DND-41 (cell line): ENCODE results near the gene CDC42EP1.

Source experiments
- ATAC-seq: fragments of 200-7000 bp; cut with Tn5 transposase; 3 replicates; pipeline ENCODE4 v1.9.1; 2021; ENCODE audit warnings: low read depth; ENCODE audit not compliant: insufficient read depth
- DNase-seq: peaks from one replicate; pipeline ENCODE4 v3.0.0-alpha.2; 2020
- H2AFZ ChIP-seq: 2 replicates; pipeline ENCODE4 v1.6.0; 2012; ENCODE audit warnings: low read depth, low read length
- H3K27ac ChIP-seq: 2 replicates; pipeline ENCODE4 v1.5.1; 2012; ENCODE audit warnings: low read length, inconsistent platforms
- H3K27me3 ChIP-seq: fragments of 200-600 bp; sonication (generic); 2 replicates; pipeline ENCODE4 v1.6.0; 2012; ENCODE audit warnings: low read length, mild to moderate bottlenecking, inconsistent platforms; ENCODE audit not compliant: insufficient read depth, poor library complexity
- H3K36me3 ChIP-seq: 2 replicates; pipeline ENCODE4 v1.5.1; 2012; ENCODE audit warnings: low read length, inconsistent platforms; ENCODE audit not compliant: insufficient read depth
- H3K4me1 ChIP-seq: 2 replicates; pipeline ENCODE4 v1.5.1; 2012; ENCODE audit warnings: mild to moderate bottlenecking, low read length; ENCODE audit not compliant: insufficient read depth
- H3K4me2 ChIP-seq: 2 replicates; pipeline ENCODE4 v1.6.0; 2012; ENCODE audit warnings: mild to moderate bottlenecking, moderate library complexity, low read length, inconsistent platforms; ENCODE audit not compliant: insufficient read depth
- H3K4me3 ChIP-seq, 2 experiments: fragments of 200-600 bp in 1 of 2; shearing (Covaris generic) in 1 of 2; 2 replicates each; pipeline ENCODE4 v1.5.1; 2012 to 2016; ENCODE audit warnings: inconsistent platforms in 2 of 2, low read length in 2 of 2, mild to moderate bottlenecking in 2 of 2, low read depth in 1 of 2, moderate library complexity in 1 of 2
- H3K79me2 ChIP-seq: 2 replicates; pipeline ENCODE4 v1.6.0; 2012; ENCODE audit warnings: low read length, inconsistent platforms; ENCODE audit not compliant: insufficient read depth
- H3K9ac ChIP-seq: 2 replicates; pipeline ENCODE4 v1.6.0; 2012; ENCODE audit warnings: low read depth, mild to moderate bottlenecking, inconsistent platforms, low read length, moderate library complexity
- H3K9me3 ChIP-seq: 2 replicates; pipeline ENCODE4 v1.5.1; 2012; ENCODE audit warnings: low read length, moderate library complexity, mild to moderate bottlenecking, inconsistent platforms; ENCODE audit not compliant: insufficient read depth, severe bottlenecking
- H4K20me1 ChIP-seq: 2 replicates; pipeline ENCODE4 v1.6.0; 2012; ENCODE audit warnings: low read length; ENCODE audit not compliant: insufficient read depth
- EZH2 ChIP-seq: IDR thresholded peaks from 3 replicates; pipeline ENCODE4 v1.6.1; 2012; ENCODE audit warnings: borderline replicate concordance, low read depth, mild to moderate bottlenecking, moderate library complexity, low read length, inconsistent platforms; ENCODE audit not compliant: severe bottlenecking
- TF ChIP-seq, protein P1 (sequence below): IDR thresholded peaks from 2 replicates; pipeline ENCODE4 v1.5.1; 2012; ENCODE audit warnings: borderline replicate concordance, low read length, moderate library complexity, mild to moderate bottlenecking; ENCODE audit not compliant: poor library complexity, severe bottlenecking; ENCODE audit errors: extremely low read depth

Gene CDC42EP1

GRCh38 chr22:37521236-37521739 is 39.0 kb upstream of the CDC42EP1 start:
- H3K9me3 ChIP-seq, result no peaks in the 10 kb centered on the region
- DNase-seq, result no peak
- H3K27me3 ChIP-seq, result peaks cover 6% of the 10 kb centered on the region
- H3K36me3 ChIP-seq, result no peaks in the 10 kb centered on the region
- no peak overlapping the region for H3K4me3 ChIP-seq
- TF ChIP-seq EZH2, result no peak
- TF ChIP-seq, protein P1, sequence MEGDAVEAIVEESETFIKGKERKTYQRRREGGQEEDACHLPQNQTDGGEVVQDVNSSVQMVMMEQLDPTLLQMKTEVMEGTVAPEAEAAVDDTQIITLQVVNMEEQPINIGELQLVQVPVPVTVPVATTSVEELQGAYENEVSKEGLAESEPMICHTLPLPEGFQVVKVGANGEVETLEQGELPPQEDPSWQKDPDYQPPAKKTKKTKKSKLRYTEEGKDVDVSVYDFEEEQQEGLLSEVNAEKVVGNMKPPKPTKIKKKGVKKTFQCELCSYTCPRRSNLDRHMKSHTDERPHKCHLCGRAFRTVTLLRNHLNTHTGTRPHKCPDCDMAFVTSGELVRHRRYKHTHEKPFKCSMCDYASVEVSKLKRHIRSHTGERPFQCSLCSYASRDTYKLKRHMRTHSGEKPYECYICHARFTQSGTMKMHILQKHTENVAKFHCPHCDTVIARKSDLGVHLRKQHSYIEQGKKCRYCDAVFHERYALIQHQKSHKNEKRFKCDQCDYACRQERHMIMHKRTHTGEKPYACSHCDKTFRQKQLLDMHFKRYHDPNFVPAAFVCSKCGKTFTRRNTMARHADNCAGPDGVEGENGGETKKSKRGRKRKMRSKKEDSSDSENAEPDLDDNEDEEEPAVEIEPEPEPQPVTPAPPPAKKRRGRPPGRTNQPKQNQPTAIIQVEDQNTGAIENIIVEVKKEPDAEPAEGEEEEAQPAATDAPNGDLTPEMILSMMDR, result no peak
- no peaks in the 10 kb centered on the region for H3K79me2 ChIP-seq
- no peak overlapping the region for H3K27ac ChIP-seq
- no peaks in the 10 kb centered on the region for H3K4me1 ChIP-seq
- H3K4me2 ChIP-seq, result no peak overlapping the region
- ATAC-seq, result no peak
- no peak overlapping the region for H3K9ac ChIP-seq
- no peak overlapping the region for H2AFZ ChIP-seq
- H4K20me1 ChIP-seq, result no peaks in the 10 kb centered on the region

- no peak for DNase-seq
- Histone ChIP-seq H3K4me2 (no peak overlapping the region), H2AFZ (no peak overlapping the region), H3K4me1 (no peaks in the 10 kb centered on the region), H3K27ac (no peak overlapping the region), H3K4me3 (no peak overlapping the region), H3K79me2 (no peaks in the 10 kb centered on the region), H3K36me3 (no peaks in the 10 kb centered on the region), H3K9ac (no peak overlapping the region), H3K9me3 (no peaks in the 10 kb centered on the region), H3K27me3 (peaks cover 6% of the 10 kb centered on the region), H4K20me1 (no peaks in the 10 kb centered on the region)
- no peak for ATAC-seq
- TF ChIP-seq EZH2, result no peak
- TF ChIP-seq, protein P1, result no peak
Observed at GRCh38 chr22:37522482-37522881, 37.8 kb upstream of the CDC42EP1 start.

- DNase-seq (no peak), ATAC-seq (no peak)
- peaks cover 6% of the 10 kb centered on the region for H3K27me3 ChIP-seq
- H3K4me2 ChIP-seq, result no peak overlapping the region
- TF ChIP-seq EZH2, result no peak
- TF ChIP-seq, protein P1, result no peak
- no peaks in the 10 kb centered on the region for H4K20me1 ChIP-seq
- H3K4me1 ChIP-seq, result no peaks in the 10 kb centered on the region
- H3K27ac ChIP-seq, result no peak overlapping the region
- no peak overlapping the region for H3K4me3 ChIP-seq
- H3K9me3 ChIP-seq, result no peaks in the 10 kb centered on the region
- no peak overlapping the region for H3K9ac ChIP-seq
- no peak overlapping the region for H2AFZ ChIP-seq
- no peaks in the 10 kb centered on the region for H3K79me2 ChIP-seq
- H3K36me3 ChIP-seq, result no peaks in the 10 kb centered on the region
Observed at GRCh38 chr22:37525073-37525745, 35.1 kb upstream of the CDC42EP1 start.
